ENCODE measurements around the gene RPUSD3.

RPUSD3 gene

GRCh38 chr3:9803494-9803893, 40.3 kb downstream of the RPUSD3 start:
- DNase-seq (ENCODE audit: low spot score): no peak

DNA sequence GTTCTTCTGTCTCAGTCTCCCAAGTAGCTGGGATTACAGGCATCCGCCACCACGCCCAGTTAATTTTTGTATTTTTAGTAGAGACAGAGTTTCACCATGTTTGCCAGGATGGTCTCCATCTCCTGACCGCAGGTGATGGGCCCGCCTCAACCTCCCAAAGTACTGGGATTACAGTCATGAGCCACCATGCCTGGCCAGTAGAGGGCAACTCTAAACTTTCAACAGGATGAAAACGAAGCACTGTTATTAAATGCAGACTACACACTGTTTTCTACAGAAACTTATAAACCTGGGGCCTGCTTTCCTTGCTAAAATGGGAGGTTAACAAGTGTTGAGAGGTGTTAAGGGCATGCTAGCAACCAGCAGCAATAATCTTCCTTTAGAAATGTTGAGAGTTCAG, 43.3 kb downstream of the RPUSD3 start:
- no peak for DNase-seq (ENCODE audit: low spot score)

DNA sequence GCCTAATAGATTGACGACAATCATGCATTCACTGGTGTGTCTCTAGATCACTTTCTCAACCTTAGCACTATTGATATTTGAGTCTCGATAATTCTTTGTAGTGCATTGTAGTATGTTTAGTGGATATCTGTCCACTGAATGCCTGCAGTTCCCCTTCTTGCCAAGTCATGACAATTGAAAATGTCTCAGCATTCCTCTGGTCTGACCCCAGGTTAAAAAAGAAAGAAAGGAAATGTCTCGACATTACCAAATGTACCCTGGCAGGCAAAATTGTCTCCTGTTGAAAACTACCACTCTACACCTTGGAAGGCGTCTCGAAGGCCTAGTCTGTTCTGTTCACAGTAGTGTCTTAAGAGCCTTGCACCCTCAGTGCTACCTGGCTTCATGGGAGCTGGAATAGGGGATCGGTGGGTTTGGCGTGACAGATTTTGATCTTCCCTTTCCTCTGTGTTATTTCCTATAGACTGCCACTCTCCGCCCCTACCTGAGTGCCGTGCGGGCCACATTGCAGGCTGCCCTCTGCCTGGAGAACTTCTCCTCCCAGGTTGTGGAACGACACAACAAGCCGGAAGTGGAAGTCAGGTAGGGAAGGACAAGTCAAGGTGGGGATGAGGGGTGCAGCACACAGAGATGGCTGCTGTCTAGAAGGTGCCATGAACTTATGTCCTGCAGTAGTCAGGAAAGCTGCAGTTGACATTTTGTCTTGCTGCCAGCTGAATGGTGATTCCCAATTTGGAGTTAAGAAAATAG, 46.4 kb downstream of the RPUSD3 start:
- DNase-seq (ENCODE audit: low spot score): no peak

DNA sequence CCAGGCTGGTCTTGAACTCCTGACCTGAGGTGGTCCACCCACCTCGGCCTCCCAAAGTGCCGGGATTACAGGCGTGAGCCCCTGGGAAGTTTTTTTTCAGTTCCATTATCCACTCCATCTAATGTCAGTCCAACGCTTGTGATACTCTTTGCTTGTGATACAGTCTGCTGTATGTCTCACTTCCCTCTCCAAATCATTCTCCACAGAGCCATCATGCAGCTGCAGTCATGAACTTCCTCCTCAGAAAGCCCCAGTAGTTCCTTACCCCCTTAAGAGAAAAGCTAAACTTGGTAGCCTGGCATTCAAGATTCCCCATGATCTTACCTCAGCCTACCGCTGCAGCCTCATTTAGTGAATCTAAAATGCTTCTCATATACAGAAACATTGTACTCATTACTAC, 48.6 kb downstream of the RPUSD3 start:
- no peak for DNase-seq (ENCODE audit: low spot score)

GRCh38 chr3:9794400-9794799, 49.4 kb downstream of the RPUSD3 start:
- no peak for DNase-seq (ENCODE audit: low spot score)

DNA sequence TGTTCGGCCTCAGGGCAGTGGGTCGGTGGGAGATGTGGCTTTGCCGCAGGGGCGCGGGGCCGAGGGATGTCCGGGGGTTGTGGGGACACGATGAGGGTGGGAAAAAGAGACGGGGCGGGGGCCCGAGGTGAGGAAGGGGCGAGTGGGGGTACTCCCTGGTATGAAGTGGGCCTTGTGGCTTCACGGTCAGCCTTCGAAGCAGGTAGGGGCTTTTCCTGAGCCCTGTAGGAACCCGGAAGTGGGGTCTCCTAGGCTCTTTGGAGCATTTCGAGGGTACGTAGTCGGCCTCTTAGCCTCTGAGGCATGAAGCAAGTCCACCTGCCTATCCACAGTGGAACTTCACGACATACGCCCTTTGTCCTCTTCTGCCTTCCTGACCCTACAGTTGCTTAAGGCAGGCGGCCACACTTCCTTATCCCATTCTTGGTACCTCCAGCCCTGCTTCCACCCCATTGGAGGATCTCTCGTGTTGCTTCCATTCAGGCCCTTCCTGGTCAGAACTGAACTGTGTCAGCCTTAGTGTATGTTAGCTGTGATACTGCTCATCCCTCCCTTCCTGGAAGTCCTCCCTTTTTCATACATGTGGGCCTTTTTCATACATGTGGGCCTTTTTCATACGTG, 50.5 kb downstream of the RPUSD3 start:
- DNase-seq (ENCODE audit: low spot score): no peak

DNA sequence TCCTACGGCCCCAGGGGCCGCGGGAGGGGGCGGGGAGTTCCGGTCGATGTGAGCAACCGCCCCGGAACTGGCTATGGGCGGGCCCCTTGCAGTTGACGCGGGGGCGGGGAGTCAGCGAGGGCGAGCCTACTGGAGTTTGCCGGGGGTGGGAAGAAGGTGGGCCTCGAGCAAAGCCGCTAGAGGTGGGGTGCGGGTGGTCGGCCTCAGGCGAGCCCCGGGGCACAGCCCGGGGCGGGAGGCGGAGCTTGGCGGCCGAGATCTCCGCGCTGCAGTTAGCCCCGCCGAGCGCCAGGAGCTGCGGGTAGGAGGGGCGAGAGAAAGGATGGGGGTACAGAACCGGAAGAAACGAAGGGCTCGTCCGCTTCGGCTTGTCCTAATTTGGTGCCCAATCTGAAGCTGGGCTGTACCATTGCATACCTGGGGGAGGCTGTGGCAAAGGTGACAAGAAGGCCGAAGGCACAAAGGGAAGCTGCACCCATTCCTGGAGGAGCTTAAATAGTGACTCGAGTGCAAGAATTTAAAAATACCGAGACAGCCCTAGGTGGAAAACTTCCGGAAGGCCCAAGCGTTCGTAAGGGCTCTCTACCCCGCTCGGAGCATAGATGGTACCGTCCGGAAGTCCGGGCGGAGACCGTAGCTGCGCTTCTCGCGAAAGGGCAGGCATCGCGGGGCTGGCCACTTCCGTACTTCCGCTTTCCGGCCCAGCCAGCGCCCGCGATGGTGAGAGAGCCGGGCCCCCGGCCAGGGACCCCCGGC, 51.2 kb downstream of the RPUSD3 start, which contains the start of the genes ARPC4 and TADA3:
Gene ARPC4, plus strand, starts transcription at position 678 of the 756 bp plus-strand sequence. Its CDS starts 40 bp downstream, at position 718.
Gene TADA3, minus strand, starts transcription at position 69 of the 756 bp plus-strand sequence. CDS start 1,007 bp downstream, outside the sequence.
- DNase-seq (ENCODE audit: low spot score): peak; percentile 96

DNA sequence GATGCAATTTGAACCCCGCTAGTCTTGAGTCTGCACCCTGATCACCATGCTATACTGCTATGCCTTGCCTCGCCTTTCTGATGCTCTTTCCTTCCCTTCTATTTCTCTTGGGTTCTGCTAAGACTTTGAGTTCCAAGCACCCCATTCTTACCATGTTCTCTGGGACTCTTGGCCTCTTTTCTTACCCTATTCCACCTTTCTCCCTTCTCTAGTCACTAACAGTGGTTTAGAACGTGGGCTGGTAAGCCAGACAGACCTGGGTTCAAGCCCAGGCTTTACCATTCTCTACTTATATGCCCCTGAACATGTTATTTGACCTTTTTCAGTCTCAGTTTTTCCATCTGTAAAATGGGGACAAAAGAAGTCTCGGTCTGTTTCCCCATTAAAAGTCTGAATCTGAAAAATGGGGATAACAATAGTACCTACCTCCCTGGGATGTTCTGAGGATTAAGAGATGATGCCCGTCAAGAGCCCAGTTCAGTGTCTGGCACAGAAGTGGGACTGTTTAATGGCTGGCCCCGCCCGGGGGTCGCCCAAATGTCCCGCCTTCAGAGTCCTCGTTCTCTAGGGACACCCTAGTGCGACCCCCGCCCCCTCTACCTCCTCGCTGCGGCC, 51.9 kb downstream of the RPUSD3 start:
- DNase-seq (ENCODE audit: low spot score): no peak

DNA sequence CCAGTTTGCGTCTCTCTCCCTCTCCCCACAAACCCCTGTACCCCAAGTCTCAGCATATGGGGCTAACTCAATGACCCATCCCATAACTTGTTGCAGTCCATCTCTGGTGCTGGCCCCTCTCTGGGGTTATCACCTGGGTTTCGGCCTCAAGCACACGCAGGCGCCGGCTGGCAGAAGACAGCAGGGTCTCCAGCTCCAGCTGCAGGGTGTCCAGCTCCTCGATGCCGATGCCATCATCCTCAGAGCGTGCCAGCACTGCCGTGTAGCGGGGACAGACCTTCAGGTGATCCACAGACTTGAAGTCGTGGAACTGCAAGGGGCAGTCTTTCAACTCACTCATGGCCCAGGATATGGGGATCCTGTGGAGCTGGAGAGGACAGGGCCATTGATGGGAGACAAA, 52.7 kb downstream of the RPUSD3 start:
- DNase-seq (ENCODE audit: low spot score): no peak

All from hepatic stellate cell (primary cell).